GM21447 (cell line): ENCODE data around the gene TCF4.

Source experiments
- ATAC-seq: cut with Tn5 transposase; IDR thresholded peaks from one replicate; pipeline ENCODE4 v1.9.1; 2021; ENCODE audit not compliant: unreplicated experiment

The TCF4 gene

DNA sequence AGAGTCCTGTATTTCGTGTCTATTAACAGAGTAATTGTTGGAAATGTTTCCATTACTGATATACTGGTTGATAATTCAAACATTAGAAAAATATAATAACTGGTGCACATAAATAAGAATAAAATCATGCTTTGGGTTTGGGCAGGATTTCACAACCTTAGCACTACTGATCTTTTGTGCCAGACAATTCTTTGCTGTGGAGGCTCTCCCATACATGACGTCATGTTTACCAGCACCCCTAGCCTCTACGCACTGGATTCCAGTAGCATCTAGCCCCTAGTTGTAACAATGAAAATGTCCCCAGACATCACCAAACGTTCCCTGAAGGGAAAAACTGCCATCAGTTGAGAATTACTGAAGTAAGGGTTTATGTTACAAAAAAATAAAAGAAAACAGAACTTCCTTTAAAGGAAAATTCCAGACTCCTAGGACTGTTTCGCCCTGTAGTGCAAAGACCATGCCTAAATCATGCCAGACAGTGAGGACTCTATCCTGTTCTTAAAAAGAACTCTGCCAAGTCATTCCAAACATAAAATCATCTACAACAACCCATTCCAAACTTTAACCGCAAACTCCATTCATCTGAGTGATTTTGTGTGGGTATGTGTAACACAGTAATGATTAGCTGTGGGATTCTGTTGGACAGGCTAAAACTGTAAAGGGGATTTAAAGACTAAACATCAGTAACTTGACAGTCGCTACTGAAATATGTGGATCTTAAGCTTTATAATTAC, 315.3 kb downstream of the TCF4 start:
- no peak for ATAC-seq

- no peak for ATAC-seq
Observed at GRCh38 chr18:55269622-55270021, 318.4 kb downstream of the TCF4 start.

DNA sequence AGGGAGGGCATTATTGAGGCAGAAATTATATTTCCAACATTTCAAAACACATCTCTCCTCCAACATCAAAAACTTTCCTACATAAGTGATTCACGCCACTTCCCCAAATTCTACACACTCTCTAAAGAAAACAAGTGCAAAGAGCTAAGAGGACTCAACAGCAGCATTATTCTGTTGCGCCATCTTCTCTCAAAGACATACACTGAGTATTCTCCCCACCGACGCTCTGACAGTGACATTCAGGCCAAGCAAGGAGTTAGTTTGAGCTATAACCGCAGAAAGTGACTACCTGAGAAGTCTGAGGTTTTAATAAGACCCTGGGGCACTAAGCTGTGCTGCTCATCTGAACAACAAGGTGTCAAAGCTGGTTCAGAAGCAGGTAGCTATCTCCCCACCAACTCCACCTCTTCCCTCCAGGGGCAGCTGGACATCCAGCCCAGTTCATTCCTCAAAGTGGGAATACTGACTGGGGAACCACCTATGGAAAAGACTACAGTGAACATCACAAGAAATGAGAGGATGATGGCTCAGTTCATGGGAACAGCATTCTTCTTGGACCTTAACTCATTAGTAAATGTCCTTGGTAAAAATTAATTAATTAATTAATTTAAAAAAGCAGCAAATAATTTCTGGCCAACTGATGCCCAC, 319.2 kb downstream of the TCF4 start:
- ATAC-seq, result peak; percentile 59

DNA sequence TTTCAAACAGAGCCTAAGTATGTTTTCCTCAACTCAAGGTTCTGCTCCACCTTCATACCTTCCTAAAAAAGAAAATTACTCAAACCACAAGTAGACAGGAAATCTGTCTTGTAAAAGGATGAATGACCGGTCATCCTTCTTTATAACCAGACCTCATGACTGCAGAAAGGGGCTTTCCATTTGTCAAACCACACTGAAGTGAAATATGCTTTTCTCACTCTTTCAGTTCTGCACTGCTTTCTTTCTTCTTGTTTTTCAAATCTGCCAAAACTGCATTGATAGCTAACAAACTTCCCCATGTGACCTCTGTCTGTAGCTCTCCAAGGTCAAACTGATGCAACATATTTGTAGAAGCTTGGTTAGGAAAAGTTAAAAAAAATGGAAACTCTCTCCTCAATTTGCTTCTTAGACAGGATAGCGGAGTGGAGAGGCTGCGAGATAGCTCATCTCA, 319.8 kb downstream of the TCF4 start:
- ATAC-seq, result peak; percentile 76

- ATAC-seq, result no peak
Observed at GRCh38 chr18:55266981-55267380, 321.0 kb downstream of the TCF4 start.

- no peak for ATAC-seq
Observed at GRCh38 chr18:55265984-55266383, 322.0 kb downstream of the TCF4 start.

DNA sequence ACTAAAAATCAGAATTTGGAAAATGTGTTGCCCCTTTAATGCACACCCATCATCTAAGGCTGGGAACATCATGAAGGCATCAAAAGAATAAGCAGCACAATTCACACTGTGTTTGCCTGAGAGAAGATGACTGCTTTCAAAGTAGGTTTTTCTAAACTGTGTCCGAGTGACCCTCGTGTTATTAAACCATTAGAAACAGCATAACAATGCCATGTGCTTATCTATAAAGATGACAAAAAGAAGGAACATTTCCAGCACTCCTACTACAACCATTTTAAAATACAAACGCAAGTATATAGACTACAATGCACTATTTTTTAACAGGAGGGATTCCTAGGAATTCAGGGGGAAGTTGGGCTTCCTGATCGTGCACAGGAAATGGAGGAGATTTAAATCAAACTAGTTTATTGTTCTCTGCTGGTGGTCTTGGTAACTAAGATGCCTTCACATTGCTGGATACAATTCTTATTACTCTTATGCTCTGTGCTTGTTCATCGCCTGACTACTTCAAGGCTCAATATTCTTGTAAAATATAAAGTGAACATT, 322.8 kb downstream of the TCF4 start:
- ATAC-seq, result no peak

DNA sequence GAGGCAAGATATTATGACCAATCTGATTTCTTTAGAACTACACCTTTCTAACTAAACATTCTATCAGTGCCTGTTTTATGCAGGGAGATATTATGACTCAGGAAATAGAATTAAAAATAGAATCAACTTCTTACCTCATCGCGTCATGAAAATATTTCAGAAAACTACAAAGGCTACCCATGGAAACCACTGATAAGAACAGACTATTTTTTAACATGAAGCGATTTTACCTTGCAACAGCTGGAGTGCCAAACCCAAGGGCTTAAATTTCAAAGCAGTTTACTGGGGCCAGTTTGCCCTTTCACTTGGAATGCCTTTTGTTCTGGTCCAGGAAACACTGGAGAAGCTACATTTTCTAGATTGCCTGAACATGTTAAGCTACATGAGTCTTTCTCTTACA, 323.9 kb downstream of the TCF4 start:
- no peak for ATAC-seq

GRCh38 chr18:55262021-55262560, 325.9 kb downstream of the TCF4 start:
- ATAC-seq, result no peak

DNA sequence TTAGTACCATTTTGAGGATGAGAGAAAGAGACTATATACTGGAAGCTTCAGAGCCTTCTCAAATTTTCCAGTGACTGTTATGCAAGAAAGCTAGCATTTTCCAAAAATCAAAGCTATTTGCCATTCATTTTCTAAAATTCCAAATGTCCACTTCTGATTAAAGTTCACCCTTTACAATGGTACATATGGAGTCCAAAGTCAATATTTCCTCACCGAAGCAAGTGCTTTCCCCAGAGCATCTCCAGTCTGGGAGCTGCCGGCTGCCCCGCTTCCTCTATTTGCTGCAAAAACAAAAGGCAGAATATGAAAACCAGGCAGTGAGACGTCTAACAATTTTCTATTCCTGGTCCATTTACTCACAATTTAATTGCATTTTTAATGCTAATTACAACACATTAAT, 326.7 kb downstream of the TCF4 start:
- ATAC-seq, result no peak

DNA sequence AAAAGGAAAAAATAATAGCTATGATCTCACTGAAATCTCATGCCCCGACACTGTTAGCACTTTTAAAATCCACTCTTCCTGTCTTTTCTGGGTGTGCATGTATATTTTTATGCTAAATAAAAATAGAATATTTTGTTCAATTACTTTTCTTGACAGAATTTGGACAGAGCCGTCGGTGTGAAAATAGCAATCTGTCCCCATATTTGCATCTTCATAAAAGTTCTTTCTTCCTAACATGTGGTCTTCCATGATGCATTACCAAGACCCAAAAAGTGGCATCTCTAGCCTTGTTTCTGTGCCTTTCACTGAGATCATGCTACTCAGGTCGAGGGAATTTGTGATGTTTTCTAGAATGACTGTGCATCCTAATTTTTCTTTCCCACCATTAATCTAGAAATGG, 329.9 kb downstream of the TCF4 start:
- ATAC-seq, result no peak

GRCh38 chr18:55256929-55257289, 331.1 kb downstream of the TCF4 start:
- ATAC-seq, result no peak

- ATAC-seq, result no peak
Observed at GRCh38 chr18:55256226-55256928, 331.6 kb downstream of the TCF4 start.

GRCh38 chr18:55253814-55254213, 334.2 kb downstream of the TCF4 start:
- ATAC-seq, result no peak

DNA sequence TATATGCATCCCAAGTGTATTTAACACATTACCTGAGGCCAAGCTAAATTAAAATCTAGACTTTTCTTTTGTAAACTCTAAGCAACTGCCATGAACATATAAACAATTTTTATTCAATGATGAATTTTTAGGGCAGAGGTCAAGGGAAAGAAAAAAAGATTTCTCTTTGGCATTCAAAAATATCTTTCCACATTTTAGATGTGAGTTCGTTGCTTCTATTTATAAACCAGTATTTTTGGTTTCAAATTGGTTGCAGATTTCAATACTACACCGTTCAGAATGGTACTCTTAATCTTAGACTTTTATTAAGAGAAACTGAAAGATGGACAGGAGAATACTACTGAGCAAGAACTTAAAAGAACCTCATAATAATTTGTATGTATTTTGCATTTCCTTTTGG, 335.1 kb downstream of the TCF4 start:
- ATAC-seq, result peak; percentile 47

DNA sequence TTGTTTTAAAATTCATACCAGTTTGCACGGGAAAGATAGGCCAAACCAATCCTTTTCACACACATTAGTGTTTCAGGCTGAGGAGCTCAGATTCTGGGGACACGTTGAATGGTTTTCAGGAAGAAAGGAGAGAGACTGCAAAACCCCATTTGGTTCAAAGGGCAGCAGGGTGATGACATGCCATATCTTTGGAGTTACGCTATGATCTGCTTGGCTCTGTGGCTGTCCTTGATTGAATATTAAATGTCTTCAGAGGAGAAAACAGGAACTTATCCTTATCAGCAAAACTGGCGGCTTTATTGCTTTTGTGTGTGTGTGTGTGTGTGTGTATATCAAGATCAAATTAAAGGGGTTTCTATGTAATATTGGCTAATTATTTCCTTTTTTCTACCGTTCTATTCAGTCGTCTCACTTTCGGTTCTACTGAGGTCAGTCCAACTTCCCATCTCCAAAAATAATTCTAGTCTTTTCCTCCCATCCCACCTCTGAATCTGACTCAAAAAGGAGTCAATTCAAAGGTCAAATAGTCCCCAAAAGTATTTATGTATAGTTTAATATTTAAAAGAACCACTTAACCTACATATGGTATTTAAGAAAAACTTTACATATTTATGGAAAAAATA, 335.8 kb downstream of the TCF4 start:
- ATAC-seq, result no peak

- ATAC-seq, result no peak
Observed at GRCh38 chr18:55251254-55251971, 336.6 kb downstream of the TCF4 start.

- ATAC-seq, result no peak
Observed at GRCh38 chr18:55250768-55251173, 337.2 kb downstream of the TCF4 start.

GRCh38 chr18:55249550-55249949, 338.4 kb downstream of the TCF4 start:
- peak; percentile 41 for ATAC-seq

DNA sequence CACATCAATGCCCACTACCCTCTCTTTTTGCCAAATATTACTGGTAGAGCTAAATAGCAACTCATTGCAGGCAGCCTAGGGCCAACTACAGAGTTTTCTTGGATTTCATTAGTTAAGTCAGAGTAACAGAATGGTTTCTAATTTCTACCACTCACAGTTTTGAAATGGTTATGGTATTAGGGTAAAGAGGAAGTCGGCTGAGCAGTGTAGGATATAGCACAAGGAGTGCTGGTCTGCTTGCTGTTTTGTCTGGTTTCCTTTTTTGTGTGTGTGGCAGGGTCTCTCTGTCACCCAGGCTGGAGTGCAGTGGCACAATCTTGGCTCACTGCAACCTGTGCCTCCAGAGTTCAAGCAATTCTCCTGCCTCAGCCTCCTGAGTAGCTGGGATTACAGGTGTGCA, 339.5 kb downstream of the TCF4 start:
- peak; percentile 29 for ATAC-seq
